GM21528 (cell line): Measurements from ENCODE around the gene EDARADD.
"Not testable (repeated sequence)": the region's sequence is repeated elsewhere in the genome, so short reads cannot be mapped to it uniquely, and the experiment has no call there.

Experiments
- ATAC-seq: cut with Tn5 transposase; IDR thresholded peaks from one replicate; pipeline ENCODE4 v1.9.1; 2021; ENCODE audit warnings: mild to moderate bottlenecking, moderate library complexity; ENCODE audit not compliant: unreplicated experiment, low FRiP score

The EDARADD gene

DNA sequence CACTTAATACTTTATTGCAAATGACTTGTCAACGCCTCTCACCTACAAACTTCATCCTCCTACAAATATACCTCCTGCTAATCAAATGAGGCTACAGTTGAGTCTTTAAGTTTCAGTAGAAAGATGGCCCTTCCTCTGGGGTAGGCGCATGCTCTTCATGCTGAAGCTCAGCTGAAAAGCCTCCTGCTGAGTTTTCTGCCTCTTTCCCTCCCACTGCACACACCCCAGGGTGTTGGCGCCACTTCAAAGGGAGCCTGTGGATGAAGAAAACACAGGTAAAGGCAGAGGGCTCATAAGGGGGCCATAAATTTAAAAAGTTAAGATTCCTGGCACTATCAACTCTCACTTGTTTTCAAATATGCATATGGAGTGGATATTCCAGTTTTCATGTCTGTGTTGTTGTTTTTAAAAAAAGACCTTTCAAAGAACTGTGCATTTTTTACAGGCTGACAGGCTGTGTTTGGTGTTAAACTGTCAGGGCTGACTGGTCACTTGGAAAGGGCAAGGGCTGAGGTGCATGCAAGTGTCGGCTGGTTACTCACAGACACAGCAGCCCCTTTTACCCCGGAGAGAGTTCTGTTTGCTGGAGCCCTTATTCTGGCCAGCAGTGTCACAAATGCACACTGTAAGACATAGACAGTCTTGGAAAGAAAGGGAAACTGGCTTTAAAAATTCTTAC is 86.8 kb downstream of the EDARADD start:
- ATAC-seq = no peak

DNA sequence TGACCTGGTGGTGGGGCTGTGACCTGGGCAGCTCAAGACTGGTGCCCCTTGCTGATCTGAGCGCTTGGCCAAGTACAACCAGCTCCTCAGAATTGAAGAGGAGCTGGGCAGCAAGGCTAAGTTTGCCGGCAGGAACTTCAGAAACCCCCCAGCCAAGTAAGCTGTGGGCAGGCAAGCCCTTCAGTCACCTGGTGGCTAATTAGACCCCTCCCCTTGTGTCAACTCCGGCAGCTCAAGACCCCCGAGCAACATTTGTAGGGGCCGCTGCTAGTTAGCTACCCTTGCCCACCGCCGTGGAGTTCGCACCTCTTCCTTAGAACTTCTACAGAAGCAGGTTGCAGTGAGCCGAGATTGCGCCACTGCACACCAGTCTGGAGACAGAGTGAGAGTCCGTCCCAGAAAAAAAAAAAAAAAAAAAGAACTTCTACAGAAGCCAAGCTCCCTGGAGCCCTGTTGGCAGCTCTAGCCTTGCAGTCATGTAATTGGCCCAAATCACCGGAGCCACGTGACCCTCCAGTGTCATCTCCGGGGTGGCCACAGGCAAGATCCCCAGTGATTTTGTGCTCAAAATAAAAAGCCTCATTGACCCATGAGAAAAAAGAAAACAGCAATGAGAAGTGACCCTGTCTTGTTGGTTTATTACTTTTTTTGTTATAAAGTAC is 90.4 kb downstream of the EDARADD start:
- ATAC-seq = no peak

DNA sequence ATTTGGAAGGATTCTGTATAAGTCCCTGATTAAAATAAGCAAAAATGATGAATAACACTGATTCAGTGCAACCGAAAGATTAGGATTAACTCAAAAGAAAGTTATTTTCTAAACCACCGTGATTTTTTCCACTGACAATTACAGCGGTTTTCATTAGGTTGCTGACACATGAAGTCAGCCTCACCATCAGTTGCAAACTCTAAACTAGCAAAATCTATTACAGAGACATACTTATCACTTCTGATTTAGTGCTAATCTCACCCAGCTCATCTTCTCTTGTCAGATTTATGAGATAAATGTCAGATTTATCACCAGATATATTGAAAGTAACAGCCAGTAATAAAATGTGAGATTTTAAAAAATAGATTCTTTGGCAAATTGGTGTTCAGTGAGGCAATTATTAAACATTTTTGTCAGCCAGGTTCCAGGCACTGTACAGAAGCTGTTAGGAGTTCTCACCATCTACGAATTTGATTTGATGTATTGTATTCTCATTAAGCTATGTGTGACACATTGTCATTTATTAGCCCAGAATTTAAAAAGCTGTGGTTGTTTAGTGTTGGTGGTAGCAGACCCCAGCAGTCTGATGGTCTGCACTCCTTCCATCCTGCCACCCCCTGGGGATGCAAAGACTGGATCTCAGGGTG is 92.4 kb downstream of the EDARADD start:
- ATAC-seq = no peak

DNA sequence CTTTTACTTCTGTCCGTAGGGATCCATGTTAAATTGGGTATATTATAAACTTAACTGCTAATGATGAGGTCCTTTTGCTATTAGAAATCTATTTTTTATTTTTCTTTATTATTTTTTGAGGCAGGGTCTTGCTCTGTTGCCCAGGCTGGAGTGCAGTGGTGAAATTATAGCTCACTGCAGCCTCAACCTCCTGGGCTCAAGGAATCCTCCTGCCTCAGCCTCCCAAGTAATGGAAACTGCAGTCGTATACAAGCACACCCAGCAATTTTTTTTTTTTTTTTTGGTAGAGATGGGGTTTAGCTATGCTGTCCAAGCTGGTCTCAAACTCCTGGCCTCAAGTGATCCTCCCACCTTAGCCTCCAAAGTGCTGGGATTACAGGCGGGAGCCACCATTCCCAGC is 95.1 kb downstream of the EDARADD start:
- ATAC-seq = not testable (repeated sequence)

DNA sequence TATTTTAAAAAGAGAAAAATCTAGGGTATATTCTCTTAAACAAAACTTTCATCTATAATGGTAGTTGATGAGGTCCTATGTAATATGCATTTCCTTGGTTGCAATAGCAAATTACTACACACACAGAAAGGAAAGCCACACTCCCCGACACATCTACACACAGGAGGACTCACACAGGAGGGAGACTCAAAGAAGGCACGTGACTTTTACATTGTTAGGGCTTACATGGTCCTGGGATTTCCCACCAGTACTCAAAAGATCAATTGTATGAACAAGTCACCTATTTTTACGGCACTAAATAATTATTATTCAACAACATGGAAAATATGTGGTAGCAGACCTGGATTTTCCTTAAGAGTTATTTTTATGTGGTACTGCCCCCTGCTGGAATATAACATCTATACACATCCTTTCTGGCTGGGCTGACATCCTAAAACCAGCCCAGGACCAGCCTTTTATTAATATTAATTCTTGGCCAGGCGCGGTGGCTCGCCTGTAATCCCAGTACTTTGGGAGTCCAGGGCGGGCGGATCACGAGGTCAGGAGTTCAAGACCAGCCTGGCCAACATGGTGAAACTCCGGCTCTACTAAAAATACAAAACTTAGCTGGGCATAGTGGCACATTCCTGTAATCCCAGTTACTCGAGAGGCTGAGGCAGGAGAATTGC is 95.8 kb downstream of the EDARADD start:
- peak; percentile 75 for ATAC-seq

DNA sequence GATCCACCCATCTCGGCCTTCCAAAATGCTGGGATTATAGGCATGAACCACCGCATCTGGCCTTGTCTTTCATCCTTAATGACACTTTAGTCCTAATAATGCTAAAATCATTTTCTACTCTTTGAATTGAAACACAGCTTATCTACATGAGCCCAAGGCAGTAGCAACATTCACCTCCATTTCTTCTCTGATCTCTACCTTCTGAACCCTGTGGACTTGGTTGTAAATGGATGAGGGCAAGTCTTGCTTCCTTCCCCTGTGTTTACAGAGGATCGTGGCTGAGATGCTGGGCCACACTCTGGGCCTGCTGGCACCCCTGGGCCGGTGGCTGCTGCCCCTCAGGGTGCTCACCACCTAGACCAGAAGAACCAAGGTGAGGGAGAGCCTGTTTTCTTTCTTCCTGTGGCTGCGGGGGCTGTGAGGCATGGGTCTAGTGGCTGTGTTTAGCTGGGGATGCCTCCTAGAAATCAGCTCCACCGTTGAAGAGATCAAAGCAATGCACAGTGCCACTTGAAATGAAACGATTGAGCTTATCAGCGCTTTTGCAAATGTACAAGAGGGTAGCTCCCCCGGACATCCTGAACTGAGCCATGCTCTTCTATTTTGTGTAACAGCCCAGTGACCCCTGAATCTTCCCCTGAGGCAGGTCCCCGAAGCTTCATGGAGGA is 97.5 kb downstream of the EDARADD start:
- no peak for ATAC-seq

DNA sequence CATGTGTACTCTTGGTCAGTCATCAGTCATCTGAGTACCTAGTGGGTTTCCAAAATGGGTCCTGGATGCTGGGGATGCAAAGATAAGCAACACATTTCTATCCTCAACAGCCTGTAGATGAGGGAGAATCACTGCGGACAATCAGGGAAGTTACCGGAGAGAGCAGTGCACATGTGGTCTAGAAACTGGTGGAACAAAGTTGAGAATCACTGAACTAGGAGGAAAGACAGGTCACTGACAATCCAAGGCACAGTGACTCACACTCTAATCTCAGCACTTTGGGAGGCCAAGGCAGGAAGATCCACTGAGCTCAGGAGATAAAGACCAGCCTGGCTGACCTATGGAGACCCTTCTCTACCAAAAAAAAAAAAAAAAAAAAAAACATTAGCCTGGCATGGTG is 98.3 kb downstream of the EDARADD start:
- ATAC-seq = no peak

DNA sequence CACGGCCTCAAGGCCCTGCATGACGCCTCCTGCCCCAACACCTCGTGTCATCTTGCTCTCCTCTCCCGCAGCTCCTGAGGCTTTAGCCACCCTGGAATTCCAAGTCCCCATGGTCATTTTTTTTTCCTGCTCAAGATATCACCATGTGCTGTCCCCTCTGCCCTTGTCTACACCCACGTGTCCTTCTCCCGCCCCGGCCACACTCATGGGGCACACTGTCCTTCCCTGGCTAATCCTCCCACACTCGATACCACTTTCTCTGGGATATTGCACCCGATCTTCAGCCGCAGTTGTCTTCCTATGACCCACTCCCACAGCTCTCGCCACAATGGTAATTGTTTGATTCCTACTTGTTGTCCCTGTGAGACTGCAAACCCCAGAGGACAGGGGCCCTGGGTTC is 100.0 kb downstream of the EDARADD start:
- ATAC-seq = no peak

DNA sequence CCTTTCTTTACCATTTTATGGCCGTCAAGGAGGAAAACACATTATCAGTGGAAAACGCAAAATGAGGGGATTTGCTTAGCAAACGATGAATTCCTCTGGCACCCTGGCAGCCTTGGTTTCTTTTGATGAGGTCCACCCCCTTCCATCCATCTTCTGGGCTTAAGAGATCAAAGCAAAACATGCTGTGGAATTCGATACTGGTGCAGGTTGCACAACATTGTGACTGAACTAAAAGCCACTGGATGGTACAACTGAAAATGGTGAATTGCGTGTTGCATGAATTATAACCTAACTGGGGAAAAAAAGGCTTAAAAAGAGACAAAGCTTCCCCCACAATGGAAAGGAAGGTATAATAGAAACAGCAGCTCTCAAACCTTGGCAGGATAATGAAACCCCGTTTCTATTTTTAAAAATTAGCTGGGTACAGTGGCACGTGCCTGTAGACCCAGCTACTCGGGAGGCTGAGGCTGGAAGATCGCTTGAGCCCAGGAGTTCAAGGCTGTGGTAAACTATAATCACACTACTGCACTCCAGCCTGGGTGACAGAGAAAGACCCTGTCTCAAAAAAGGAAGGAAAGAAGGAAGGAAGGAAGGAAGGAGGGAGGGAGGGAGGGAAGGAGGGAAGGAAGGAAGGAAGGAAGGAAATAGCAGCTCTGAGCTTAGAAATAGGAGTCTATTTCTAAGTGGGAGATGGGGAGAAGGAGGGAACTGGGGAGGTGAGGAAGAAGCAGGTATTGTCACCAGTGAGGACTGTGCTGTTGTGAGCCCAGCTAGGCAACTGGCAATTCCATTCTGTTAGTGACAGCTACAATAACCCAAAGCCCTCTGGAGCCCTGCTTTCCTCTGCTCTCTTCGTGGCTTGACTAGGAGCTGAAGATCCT is 100.7 kb downstream of the EDARADD start:
- ATAC-seq = no peak

DNA sequence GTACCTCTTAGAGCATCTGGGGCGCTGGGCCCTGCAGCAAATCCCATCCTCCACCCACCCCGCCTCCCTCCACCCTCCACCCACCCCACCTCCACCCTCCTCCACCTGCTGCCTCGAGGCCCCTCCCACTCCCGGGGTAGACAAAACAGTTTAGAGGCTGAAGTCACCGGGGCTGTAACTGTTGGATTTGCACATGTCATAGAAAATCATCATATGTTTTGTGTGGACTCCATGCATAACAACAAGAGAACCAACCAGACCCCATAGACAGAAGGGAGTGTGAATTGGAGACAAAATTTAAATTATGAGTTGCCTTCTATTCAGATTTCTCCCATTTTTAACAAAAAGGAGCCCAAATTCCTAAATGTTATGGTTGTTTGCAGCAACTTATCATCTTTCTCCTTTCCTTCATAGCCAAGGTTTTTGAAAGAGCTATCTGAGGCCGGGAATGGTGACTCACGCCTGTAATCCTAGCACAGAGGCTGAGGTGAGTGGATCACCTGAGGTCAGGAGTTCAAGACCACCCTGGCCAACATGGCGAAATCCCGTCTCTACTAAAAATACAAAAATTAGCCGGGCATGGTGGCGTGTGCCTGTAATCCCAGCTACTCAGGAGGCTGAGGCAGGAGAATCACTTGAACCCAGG is 101.5 kb downstream of the EDARADD start:
- ATAC-seq = no peak

DNA sequence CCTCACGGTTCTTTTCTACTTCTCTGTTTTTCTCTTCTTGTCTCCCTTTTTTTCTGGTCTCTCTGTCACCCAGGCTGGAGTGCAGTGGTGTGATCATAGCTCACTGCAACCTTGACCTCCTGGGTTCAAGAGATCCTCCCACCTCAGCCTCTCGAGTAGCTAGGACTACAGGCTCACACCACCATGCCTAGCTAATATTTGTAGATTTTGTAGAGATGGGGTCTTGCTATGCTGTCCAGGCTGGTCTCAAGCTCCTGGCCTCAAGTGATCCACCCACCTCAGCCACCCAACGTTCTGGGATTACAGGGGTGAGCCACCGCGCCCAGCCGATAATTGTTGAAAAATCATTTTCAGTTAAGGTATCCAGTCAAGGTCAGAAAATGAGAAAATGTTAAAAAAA is 103.8 kb downstream of the EDARADD start:
- ATAC-seq = no peak

DNA sequence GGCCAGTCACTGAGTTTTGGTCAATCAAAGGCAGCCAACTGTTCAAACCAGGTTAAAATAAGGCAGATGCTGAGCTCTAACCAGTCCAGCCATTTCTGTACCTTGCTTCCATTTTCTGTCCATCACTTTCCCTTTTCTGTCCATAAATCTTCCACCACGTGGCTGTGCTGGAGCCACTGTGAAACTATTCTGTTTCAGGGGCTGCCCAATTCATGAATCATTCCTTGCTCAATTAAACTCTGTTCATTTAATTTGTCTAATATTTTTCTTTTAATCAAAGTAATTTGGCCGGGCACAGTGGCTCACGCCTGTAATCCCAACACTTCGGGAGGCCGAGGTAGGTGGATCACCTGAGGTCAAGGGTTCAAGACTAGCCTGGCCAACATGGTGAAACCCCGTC is 107.0 kb downstream of the EDARADD start:
- ATAC-seq = no peak

DNA sequence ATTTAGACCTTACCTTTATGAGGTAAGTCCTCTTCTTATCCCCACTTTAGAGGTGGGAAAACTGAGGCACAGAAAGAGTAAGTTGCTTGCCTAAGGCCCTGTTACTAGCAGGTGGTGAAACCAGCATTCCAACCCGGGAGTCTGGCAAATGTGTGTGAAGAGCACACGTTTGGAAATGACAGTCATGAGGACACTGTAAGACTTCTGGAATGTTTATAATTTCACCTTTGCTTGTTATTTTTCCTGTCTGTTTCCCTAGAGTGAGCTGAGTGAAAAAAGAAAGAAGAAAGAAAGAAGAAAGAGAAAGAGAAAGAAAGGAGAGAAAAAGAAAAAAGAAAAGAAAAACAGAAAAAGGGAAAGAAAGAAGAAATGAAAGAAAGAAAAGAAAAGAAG is 108.5 kb downstream of the EDARADD start:
- ATAC-seq = no peak

DNA sequence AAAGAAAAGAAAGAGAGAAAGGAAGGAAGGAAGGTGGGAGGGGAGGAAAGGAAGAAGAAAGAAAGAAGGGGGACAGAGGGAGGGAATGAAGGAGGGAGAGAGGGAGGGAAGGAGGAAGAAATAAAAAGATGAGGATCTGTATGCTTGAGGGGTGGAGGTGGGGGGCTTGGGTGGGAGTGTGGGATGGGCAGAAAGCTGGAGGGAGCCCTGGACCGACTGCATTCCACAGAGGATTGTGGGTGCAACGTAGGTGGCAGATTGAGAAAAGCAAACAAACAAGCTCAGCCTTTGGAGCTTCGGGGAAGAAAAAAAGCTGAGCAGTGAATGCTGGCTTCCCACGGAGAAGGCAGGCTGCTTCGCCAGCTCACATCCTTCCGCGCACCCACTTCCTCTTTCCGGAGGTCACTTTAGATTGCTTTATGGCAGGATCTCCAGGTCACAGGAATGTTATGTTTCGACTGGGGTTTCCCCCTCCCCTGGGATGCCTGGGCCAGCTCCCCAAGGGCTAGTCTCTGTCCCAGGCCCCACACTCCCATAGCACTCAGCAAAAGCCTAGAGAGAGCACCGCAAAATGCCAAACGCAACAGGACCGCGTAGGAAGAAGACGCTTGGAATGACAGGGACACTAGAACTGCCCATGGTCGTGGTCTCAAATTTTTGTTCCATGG is 109.0 kb downstream of the EDARADD start:
- no peak for ATAC-seq

DNA sequence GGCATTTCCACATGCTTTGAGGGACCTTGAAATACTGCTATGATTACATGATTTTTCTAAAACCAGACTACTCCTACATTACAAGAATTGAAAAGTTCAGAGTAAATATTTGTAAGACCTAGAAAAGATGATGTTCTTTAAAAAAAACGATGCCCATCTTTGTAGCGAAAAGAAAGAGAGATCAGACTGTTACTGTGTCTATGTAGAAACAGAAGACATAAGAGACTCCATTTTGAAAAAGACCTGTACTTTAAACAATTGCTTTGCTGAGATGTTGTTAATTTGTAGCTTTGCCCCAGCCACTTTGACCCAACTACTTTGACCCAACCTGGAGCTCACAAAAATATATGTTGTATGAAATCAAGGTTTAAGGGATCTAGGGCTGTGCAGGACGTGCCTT is 110.3 kb downstream of the EDARADD start:
- not testable (repeated sequence) for ATAC-seq

DNA sequence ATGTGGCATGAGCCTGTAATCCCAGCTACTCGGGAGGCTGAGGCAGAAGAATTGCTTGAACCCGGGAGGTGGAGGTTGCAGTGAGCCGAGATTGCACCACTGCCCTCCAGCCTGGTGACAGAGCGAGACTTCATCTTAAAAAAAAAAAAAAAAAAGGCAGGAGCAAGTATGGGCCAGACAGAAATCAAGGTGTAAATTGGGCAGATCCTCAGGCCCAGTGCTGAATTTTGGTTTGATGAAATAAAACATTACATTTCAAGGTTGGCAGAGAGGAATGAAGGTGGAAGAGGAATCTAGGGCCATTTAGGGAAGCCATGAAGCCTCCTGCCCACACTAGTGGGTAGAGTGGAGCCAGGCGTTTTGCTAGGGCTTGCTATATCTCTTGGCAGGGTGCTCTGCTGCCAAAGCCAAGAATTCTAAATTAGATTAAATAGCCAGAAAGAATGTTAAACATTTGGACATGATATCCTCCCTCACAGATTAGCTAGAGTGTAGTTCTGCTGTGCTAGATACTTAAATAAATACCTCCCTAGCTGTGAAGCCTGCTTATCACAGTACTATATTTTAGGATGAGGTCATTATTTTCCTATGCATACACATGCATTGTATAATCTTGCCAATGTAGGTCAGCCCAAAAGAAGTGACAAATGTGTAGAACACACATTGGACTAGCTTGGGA is 113.1 kb downstream of the EDARADD start:
- no peak for ATAC-seq

DNA sequence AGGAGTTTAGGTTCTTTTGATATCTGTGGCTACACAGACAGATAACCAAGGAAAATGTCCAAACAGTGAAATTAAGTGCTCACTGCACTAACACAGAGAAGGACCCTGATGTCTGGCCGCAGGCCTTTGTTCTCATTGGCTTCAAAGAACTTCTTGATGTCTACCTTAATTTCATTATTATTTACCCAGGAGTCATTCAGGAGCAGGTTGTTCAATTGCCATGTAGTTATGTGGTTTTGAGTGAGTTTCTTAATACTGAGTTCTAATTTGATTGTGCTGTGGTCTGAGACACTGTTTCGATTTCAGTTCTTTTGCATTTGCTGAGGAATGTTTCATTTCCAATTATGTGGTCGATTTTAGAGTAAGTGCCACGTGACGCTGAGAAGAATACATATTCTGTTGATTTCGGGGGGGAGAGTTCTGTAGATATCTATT is 114.5 kb downstream of the EDARADD start:
- no peak for ATAC-seq

DNA sequence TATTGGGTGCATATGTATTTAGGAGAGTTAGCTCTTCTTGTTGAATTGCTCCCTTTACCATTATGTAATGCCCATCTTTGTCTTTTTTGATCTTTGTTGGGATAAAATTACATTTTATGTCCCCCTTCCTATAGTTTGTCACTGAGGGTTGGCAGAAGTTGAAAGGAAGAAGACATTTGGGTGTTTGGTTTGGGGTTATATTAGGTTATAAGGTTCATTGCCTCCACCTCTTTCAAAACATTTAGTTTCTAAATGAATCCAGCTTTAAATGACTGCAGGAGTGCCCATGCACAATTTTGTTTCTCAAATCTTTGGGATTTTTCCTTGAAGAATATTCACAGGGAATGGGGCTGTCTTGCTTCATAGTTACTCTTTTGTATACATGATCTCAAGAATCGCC is 115.1 kb downstream of the EDARADD start:
- no peak for ATAC-seq
